Mesenchymal stem cell (in vitro differentiated cells and primary cell): ENCODE results near the gene KCNK4.

Experiments used
- DNase-seq: peaks from one replicate; pipeline ENCODE4 v3.0.0-alpha.2; 2013
- H2AFZ ChIP-seq: one replicate; pipeline ENCODE4 v1.6.1; 2013; ENCODE audit warnings: low read depth, mild to moderate bottlenecking, control low read depth, inconsistent platforms, low read length, moderate library complexity
- H2AK5ac ChIP-seq: 2 replicates; pipeline ENCODE4 v1.6.1; 2013; ENCODE audit warnings: low read length, moderate library complexity, mild to moderate bottlenecking, inconsistent platforms; ENCODE audit not compliant: severe bottlenecking
- H2BK120ac ChIP-seq: one replicate; pipeline ENCODE4 v1.6.1; 2013; ENCODE audit warnings: low read depth, mild to moderate bottlenecking, inconsistent platforms, low read length, moderate library complexity
- H2BK12ac ChIP-seq, 2 experiments: one replicate each; pipeline ENCODE4 v1.6.1; 2013; ENCODE audit warnings: inconsistent platforms in 2 of 2, low read length in 2 of 2, mild to moderate bottlenecking in 2 of 2, moderate library complexity in 2 of 2, control low read depth in 1 of 2
- H2BK15ac ChIP-seq: one replicate; pipeline ENCODE4 v1.6.1; 2013; ENCODE audit warnings: mild to moderate bottlenecking, low read depth, inconsistent platforms; ENCODE audit not compliant: poor library complexity, severe bottlenecking
- H2BK5ac ChIP-seq: 2 replicates; pipeline ENCODE4 v1.6.1; 2013; ENCODE audit warnings: low read depth, mild to moderate bottlenecking, low read length, control low read depth, inconsistent platforms; ENCODE audit not compliant: poor library complexity, severe bottlenecking
- H3K14ac ChIP-seq, 2 experiments: one replicate each; pipeline ENCODE4 v1.6.1; 2013; ENCODE audit warnings: inconsistent platforms in 2 of 2, low read length in 2 of 2, control low read depth in 1 of 2, mild to moderate bottlenecking in 1 of 2, moderate library complexity in 1 of 2
- H3K18ac ChIP-seq, 2 experiments: one replicate each; pipeline ENCODE4 v1.6.1; 2013; ENCODE audit warnings: inconsistent platforms in 2 of 2, low read length in 2 of 2, control low read depth in 1 of 2, low read depth in 1 of 2, mild to moderate bottlenecking in 1 of 2
- H3K23ac ChIP-seq, 2 experiments: one replicate each; pipeline ENCODE4 v1.6.1; 2013; ENCODE audit warnings: inconsistent platforms in 2 of 2, low read length in 2 of 2, mild to moderate bottlenecking in 2 of 2, moderate library complexity in 2 of 2, control low read depth in 1 of 2
- H3K27ac ChIP-seq: 2 replicates; pipeline ENCODE4 v1.5.1; 2013; ENCODE audit warnings: mild to moderate bottlenecking, moderate library complexity, low read length, control low read depth, inconsistent platforms; ENCODE audit not compliant: poor library complexity, severe bottlenecking
- H3K27me3 ChIP-seq, 2 experiments: 2 replicates each; pipeline versions ENCODE4 v1.6.1 to v1.7.0; 2013; ENCODE audit warnings: low read length in 2 of 2, mild to moderate bottlenecking in 2 of 2, moderate library complexity in 2 of 2, control low read depth in 1 of 2, inconsistent platforms in 1 of 2; ENCODE audit not compliant: control insufficient read depth in 1 of 2, insufficient read depth in 1 of 2
- H3K36me3 ChIP-seq, 2 experiments: 2 replicates each; pipeline versions ENCODE4 v1.6.1 to v1.7.0; 2013; ENCODE audit warnings: low read length in 2 of 2, control low read depth in 1 of 2, inconsistent platforms in 1 of 2, low read depth in 1 of 2, mild to moderate bottlenecking in 1 of 2; ENCODE audit not compliant: insufficient read depth in 2 of 2, control insufficient read depth in 1 of 2
- H3K4ac ChIP-seq, 2 experiments: one replicate each; pipeline ENCODE4 v1.6.1; 2013; ENCODE audit warnings: inconsistent platforms in 2 of 2, low read length in 2 of 2, mild to moderate bottlenecking in 2 of 2, moderate library complexity in 2 of 2, control low read depth in 1 of 2, low read depth in 1 of 2
- H3K4me1 ChIP-seq: 2 replicates; pipeline ENCODE4 v1.6.1; 2013; ENCODE audit warnings: low read depth, low read length, control low read depth; ENCODE audit not compliant: control insufficient read depth, insufficient read depth
- H3K4me2 ChIP-seq: 2 replicates; pipeline ENCODE4 v1.6.1; 2013; ENCODE audit warnings: low read length, mild to moderate bottlenecking, inconsistent platforms; ENCODE audit not compliant: poor library complexity, severe bottlenecking
- H3K4me3 ChIP-seq, 2 experiments: 2 replicates each; pipeline versions ENCODE4 v1.5.1 to v1.7.0; 2013; ENCODE audit warnings: low read length in 2 of 2, mild to moderate bottlenecking in 2 of 2, control low read depth in 1 of 2, low read depth in 1 of 2; ENCODE audit not compliant: insufficient read depth in 1 of 2
- H3K79me1 ChIP-seq: replicated peaks from 2 replicates; pipeline ENCODE4 v1.6.1; 2013; ENCODE audit warnings: mild to moderate bottlenecking, control low read depth, low read length, inconsistent platforms; ENCODE audit not compliant: poor library complexity, severe bottlenecking
- H3K9ac ChIP-seq: 2 replicates; pipeline ENCODE4 v1.7.0; 2013; ENCODE audit warnings: mild to moderate bottlenecking, low read length, moderate library complexity
- H3K9me3 ChIP-seq: 2 replicates; pipeline ENCODE4 v1.7.0; 2013; ENCODE audit warnings: mild to moderate bottlenecking, low read length; ENCODE audit not compliant: control insufficient read depth
- H4K8ac ChIP-seq: one replicate; pipeline ENCODE4 v1.6.1; 2013; ENCODE audit warnings: inconsistent platforms, mild to moderate bottlenecking, low read length, moderate library complexity
- H4K91ac ChIP-seq: one replicate; pipeline ENCODE4 v1.6.1; 2013; ENCODE audit warnings: mild to moderate bottlenecking, low read length, inconsistent platforms
- WGBS: methylation state at CpG from one replicate; pipeline ENCODE4 v1.1.7; 2013; ENCODE audit warnings: mixed read lengths; 5-methylcytosine and 5-hydroxymethylcytosine counted together

Gene KCNK4

GRCh38 chr11:64258356-64258755, 32.7 kb upstream of the KCNK4 start:
- DNase-seq, result no peak
- H2BK12ac ChIP-seq, result no peak overlapping the region
- no peak overlapping the region for H2AFZ ChIP-seq
- no peak overlapping the region for H2BK120ac ChIP-seq
- H3K79me1 ChIP-seq, result peaks cover 35% of the 10 kb centered on the region
- H2BK5ac ChIP-seq, result no peak overlapping the region
- H3K4me1 ChIP-seq, result peaks cover 26% of the 10 kb centered on the region
- H3K4me2 ChIP-seq, result no peak overlapping the region
- no peak overlapping the region for H3K4ac ChIP-seq
- H3K18ac ChIP-seq, result no peak overlapping the region
- H3K9ac ChIP-seq, result no peak overlapping the region
- no peak overlapping the region for H2AK5ac ChIP-seq
- H3K9me3 ChIP-seq, result no peaks in the 10 kb centered on the region
- H3K14ac ChIP-seq, result no peak overlapping the region
- WGBS, result 94% methylated on average over 24 of the region's 24 CpGs
- H3K23ac ChIP-seq, result no peak overlapping the region
- H3K27me3 ChIP-seq, result no peaks in the 10 kb centered on the region
- H3K27ac ChIP-seq, result no peak overlapping the region
- no peak overlapping the region for H3K4me3 ChIP-seq
- H3K36me3 ChIP-seq, result peaks cover 75 to 87% of the 10 kb centered on the region in 2 experiments
- no peak overlapping the region for H4K8ac ChIP-seq
- no peak overlapping the region for H4K91ac ChIP-seq
- no peak overlapping the region for H2BK15ac ChIP-seq

GRCh38 chr11:64258946-64259532, 32.1 kb upstream of the KCNK4 start:
- Histone ChIP-seq H2AK5ac (no peak overlapping the region), H3K4me2 (no peak overlapping the region), H2BK120ac (no peak overlapping the region), H2BK15ac (no peak overlapping the region), H3K4me3 (no peak overlapping the region), H3K23ac (no peak overlapping the region), H3K36me3 (peaks cover 82 to 92% of the 10 kb centered on the region in 2 experiments), H2AFZ (no peak overlapping the region), H3K27me3 (no peaks in the 10 kb centered on the region), H2BK5ac (no peak overlapping the region), H3K9ac (no peak overlapping the region), H3K4ac (no peak overlapping the region), H3K9me3 (no peaks in the 10 kb centered on the region), H4K91ac (no peak overlapping the region), H2BK12ac (no peak overlapping the region), H3K14ac (no peak overlapping the region), H3K27ac (no peak overlapping the region), H3K4me1 (peaks cover 26% of the 10 kb centered on the region), H4K8ac (no peak overlapping the region), H3K79me1 (peaks cover 33% of the 10 kb centered on the region), H3K18ac (no peak overlapping the region)
- DNase-seq, result no peak
- WGBS, result 95% methylated on average over 32 of the region's 32 CpGs

- Histone ChIP-seq H3K9me3 (no peaks in the 10 kb centered on the region), H3K27ac (no peak overlapping the region), H3K79me1 (peaks cover 30% of the 10 kb centered on the region), H4K8ac (no peak overlapping the region), H2BK120ac (no peak overlapping the region), H3K36me3 (peaks cover 87 to 92% of the 10 kb centered on the region in 2 experiments), H3K4me1 (peaks cover 26% of the 10 kb centered on the region), H3K4ac (no peak overlapping the region), H4K91ac (no peak overlapping the region), H3K18ac (no peak overlapping the region), H3K27me3 (no peaks in the 10 kb centered on the region), H3K9ac (no peak overlapping the region), H3K23ac (no peak overlapping the region), H2BK15ac (no peak overlapping the region), H3K4me2 (no peak overlapping the region), H2BK12ac (no peak overlapping the region), H3K14ac (no peak overlapping the region), H2BK5ac (no peak overlapping the region), H3K4me3 (no peak overlapping the region), H2AK5ac (no peak overlapping the region), H2AFZ (no peak overlapping the region)
- DNase-seq, result no peak
- WGBS, result 83% methylated on average over 4 of the region's 4 CpGs
Measured at GRCh38 chr11:64259533-64260067, 31.5 kb upstream of the KCNK4 start.

GRCh38 chr11:64260147-64260708, 30.9 kb upstream of the KCNK4 start:
- Histone ChIP-seq H3K27ac (no peak overlapping the region), H3K27me3 (no peaks in the 10 kb centered on the region), H3K4me1 (peaks cover 26% of the 10 kb centered on the region), H3K79me1 (peaks cover 26% of the 10 kb centered on the region), H2BK120ac (no peak overlapping the region), H3K4me3 (no peak overlapping the region), H3K18ac (no peak overlapping the region), H3K14ac (no peak overlapping the region), H2AK5ac (no peak overlapping the region), H3K36me3 (peaks cover 83 to 92% of the 10 kb centered on the region in 2 experiments), H2BK15ac (no peak overlapping the region), H2BK12ac (no peak overlapping the region), H3K9ac (no peak overlapping the region), H3K9me3 (no peaks in the 10 kb centered on the region), H4K8ac (no peak overlapping the region), H4K91ac (no peak overlapping the region), H3K4me2 (no peak overlapping the region), H2BK5ac (no peak overlapping the region), H2AFZ (no peak overlapping the region), H3K4ac (no peak overlapping the region), H3K23ac (no peak overlapping the region)
- WGBS, result 94% methylated on average over 5 of the region's 6 CpGs
- no peak for DNase-seq
